GM19025 (cell line): ENCODE results near the gene RNASE8.

Experiments used
- ATAC-seq: cut with Tn5 transposase; IDR thresholded peaks from one replicate; pipeline ENCODE4 v1.9.1; 2021; ENCODE audit warnings: mild to moderate bottlenecking, low read depth, moderate library complexity; ENCODE audit not compliant: unreplicated experiment

RNASE8 gene

GRCh38 chr14:21090194-21090939, 32.7 kb downstream of the RNASE8 start:
- no peak for ATAC-seq

DNA sequence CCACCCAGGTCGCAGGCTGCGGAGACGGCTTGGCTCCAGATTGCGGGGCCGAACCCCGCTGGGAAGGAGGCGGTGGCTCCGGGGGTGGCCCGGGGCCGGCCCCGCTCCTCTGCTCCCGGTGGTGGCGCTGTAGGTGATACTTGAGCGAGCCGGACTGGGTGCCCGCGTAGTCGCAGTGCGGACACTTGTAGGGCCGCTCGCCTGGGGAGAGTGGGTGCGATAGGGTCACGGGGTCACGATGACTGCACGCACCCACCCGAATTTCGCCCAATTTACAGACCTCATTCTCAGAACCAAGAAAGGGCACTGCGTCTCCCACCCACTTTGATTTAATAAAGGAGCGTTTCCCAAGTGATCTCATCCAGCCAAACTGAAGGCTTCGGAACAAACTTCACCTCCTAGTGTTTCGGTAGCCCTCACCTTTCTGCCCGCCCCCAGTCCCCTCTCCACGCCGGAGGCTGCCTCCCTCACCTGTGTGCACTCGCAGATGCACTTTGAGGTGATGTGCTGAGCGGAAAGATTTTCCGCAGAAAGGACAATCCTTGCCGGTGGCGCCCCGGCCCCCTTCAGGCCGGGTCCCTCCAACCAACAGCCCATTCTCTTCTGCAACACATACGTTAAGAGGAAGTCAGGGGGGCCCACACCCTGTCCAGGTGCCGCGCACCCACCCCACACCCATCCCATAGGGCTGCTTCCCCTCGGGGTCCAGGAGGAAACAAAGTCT, 33.5 kb downstream of the RNASE8 start:
- no peak for ATAC-seq

DNA sequence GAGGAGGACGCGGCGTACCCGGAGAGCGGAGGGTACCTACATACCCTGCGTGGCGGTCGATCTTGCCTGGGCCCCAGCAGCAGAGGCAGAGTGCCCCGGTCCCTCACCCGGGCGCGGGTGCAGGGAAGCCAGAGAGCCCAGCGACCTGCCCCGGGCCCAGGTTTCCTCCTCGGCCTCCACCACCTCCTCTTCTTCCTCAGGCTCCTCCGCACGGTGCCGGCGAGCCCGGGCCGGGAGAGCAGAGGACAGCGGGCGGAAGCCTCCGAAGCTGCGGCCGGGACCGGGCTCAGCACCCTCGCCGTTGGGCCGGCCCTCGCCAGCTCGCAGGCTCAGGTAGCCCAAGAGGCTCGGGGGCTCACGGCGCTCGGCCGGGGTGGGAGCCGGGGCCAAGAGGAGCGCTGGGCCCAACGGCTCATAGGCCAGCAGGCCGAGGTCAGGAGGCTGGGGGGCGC, 34.2 kb downstream of the RNASE8 start:
- ATAC-seq = no peak

- peak; percentile 94 for ATAC-seq
Measured at GRCh38 chr14:21092273-21093011, 34.8 kb downstream of the RNASE8 start.

DNA sequence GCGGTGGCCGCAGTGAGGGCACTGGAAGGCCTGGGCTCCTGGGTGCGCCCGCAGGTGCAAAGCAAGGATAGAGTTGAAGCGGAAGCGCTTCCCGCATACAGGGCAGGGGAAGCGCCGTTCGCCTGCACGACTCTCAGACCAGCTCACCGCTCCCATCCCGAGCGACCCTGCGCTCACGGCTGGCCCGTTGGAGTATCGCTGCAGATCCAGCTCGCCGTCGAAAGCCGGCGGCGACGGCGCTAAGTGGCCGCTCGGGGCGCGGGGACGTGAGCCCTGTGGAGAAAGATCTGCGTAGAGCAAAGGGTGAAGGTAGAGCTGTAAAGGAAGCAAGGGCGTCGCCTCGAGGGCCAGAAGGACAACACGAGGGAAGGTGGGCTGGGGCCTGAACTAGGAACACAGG, 35.4 kb downstream of the RNASE8 start:
- no peak for ATAC-seq

DNA sequence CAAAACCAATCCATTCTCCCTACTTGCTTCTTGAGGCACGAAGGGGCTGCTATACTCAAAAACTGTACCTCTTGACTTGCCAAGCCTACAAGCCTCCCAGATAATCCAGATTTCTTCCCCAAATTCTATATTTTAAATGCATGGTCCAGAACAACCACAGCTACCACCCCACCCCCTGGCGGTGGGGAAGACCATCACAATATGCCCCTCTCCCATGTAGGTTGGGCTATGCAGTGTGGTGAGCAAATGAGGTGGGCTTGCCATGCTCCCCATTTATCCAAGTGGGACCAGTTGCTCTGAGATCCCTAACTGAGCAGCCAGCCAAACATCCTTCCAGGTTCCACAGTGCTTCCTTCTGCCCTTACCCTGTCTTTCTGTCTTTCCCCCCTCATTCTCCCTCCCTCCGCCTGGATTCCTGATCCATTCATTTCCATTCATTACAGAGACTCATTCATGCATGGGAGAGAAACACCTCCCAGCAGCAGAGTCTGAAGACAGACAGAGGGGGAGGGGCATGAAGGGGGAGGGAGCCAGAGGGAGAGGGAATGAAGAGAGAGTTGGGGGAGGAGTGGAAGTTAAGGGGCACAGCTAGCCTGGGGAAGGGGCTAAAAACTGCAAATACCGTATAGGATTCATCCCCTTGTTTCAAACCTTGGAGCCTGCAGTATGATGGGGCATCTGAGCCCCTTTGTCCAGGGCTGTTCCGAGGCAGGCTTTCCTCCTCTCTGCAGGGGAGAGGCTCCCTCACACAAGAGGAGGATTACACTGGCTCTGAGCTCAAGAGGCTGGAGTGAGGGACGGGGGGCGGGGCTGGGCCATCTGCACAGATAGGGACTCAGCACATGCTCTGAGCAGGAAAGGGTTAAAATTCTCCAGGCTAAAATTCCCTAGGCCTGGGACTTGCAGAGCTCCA, 36.4 kb downstream of the RNASE8 start:
- no peak for ATAC-seq

DNA sequence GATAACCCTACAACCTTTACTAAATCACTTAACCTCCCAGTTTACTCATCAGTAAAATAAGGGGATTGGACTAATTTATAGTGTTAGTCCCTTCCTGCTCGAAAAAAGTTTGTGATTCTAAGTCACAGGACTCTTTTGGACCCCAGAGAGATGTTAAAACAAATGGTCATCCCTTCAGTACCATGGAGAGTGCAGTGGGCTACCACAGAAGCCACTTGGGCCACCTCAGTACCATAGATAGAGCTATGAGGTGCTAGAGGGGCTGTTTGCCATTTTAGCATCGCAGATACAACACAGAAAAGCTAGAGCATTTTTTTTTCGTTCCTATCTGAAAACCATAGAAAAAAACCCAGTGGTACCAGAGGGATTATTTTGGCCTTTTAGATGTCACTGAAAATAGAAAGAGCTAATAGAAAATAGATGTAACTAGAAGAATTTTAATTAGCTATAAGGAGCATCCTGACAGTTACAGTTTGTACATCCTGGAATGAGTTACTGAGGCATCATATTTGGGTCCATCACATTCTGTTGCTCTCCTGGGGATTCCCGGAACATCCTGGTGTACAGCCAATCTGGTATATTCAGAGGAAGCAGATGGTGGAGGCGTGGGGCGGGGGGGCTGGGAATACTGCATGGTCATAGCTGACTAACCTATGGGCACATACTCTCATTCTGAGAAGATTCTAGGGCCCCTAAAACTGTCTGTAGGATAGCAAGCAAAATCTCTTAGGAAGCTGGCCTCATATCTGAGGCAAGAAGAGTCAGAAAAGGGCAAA, 38.0 kb downstream of the RNASE8 start:
- ATAC-seq = no peak

GRCh38 chr14:21096438-21096837, 38.8 kb downstream of the RNASE8 start:
- no peak for ATAC-seq

DNA sequence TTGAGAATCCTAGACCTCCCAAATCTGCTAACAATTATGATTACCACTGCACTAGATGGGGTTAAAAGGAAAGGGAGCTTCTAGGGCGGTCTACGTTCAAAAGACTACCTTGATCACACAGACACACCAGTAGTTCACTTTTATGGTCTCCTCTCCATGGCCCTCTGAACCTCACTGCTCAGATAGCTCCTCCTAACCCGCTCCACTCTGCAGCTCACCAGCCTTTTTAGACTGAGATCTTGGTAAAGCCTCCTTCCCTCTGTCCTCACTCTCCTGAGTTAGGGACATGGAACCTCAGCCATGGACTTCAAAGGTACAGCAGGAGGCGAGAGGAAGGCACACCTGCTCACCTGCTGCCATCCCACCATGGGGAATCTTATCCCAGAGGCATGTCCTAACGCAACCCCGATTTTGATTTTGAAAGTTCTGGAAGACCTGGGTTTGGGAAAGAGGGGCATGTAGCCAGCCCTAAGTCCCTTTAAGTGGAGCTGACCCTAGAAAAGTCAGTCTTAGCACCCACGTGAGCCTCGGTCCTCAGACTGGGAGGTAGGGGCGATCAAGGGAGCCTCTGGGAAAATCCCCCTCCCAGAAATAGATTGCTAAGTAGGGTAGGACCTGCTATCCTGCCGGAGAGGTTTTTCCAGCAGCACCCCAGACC, 39.5 kb downstream of the RNASE8 start:
- ATAC-seq = no peak

DNA sequence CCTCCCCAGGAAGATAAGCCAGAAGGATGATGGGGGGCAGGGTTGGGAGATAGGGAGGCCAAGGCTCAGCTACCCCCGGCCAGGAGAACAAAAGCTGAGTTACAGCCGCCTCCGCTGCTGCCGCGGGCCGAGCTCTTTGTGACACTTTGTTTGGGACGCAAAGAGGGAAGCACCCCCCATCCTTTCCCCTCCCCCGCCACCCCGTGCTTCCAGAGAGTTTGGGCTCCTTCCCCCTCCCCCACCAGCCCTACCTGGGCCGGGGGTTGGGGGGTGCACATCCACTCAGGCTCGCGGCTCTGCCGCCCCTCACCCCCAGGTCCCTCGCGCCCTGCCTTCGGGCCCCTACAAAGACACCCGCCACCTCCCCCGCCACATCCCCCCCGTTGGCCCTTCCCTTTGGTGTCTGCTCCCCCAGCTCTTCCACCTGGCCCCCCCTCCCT, 40.0 kb downstream of the RNASE8 start:
- ATAC-seq = no peak

DNA sequence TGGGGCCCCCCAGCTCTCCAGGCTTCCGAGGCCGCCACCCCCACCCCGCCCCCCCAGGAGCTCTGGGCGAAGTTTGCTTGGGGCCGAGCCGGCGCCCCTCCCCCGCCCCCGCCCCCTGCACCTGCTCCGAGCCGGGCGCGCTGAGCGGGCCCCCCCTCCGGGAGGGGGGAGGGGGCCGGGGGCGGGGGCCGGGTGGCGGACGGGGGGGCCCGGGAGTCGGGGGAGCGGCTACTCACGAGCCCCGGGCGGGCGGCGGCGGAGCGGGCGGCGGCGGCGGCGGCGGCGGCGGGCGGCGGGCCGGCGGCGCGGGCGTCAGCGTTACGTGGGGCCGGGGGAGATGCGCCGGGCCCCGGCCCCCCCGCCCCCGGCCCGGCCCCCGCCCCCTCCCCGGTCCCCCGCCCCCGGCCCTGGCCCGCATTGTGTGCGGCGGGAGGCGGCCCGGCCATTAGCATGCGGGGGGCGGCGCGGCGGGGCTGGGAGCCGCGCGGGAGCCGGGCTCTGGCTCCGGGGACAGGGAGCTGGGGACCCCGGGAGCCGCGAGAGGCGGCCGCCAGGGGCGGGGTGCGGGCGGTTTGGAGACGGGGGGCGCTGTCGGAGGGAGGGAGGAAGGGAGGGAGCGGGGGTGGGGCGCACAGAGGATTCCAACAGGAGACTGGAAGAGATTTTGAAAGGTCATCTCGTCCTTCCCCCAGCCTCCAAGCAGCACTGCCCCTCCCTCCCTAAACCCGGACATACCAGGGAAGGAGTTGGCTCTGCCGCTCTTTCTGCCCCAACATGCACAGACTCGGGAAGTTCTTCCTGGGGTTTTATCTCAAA, 40.7 kb downstream of the RNASE8 start, which contains the start of gene ZNF219:
ZNF219 (minus strand) TSS at position 580 of the 816 bp plus-strand sequence. CDS start 5,064 bp downstream, outside the sequence.
- no peak for ATAC-seq

DNA sequence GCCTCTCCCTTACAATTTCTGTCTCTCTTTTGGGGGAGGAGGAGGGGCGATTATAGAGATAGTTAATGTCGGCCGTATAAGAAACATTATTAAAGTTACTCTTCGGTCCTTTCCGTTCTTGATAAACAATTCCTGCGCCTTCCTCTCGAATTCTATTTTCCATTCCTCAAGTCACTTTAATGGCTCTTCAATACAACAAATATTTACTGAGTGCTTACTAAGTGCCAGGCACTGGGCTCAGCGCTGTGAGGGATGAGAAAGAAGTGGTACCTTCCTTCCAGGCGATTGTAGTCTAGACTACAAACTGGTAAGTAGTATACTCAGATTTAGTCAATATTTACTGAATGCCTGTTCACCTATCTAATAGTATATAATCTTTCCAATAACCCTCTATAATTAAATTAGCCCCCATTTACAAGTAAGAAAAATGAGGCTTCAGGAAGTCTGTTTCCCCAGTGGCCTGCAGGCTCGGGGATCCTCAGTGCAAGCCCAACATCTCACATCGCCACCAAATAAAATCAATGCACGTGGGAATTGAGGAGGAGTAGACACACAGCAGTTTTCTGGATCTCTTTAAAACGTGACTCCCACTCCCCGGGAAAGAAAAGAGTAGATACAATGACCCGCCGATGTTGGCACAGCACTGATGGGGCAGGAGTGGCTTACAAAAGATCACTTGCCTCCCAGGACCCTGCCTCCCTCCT, 41.4 kb downstream of the RNASE8 start:
- ATAC-seq = no peak

- no peak for ATAC-seq
Measured at GRCh38 chr14:21099596-21099985, 42.0 kb downstream of the RNASE8 start.

DNA sequence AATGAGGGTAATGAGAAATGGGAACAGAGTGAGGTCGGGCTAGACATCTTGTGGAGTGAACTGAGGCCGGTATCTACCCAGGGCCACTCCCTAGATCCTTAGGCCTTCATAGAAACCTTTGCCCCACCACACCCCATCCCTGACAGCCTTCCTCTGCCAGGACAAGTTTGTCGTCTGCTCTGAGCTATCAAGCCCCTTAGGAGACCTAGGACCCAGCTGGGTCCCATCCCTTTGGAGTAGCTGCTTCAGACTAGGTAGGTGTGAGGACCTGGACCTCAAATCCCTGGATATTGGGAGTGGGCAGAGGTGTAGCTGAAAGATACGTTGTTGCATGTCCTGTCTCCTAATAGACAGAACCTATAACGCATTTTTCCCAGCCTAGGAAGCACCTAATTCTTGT, 43.3 kb downstream of the RNASE8 start, which contains the start of gene TMEM253:
TMEM253 (plus strand) TSS at position 136 of the 400 bp plus-strand sequence. CDS start 278 bp downstream, outside the sequence.
- no peak for ATAC-seq

GRCh38 chr14:21101802-21102413, 44.3 kb downstream of the RNASE8 start:
- ATAC-seq = no peak

- ATAC-seq = no peak
Measured at GRCh38 chr14:21102521-21103410, 45.1 kb downstream of the RNASE8 start.
